Colonic mucosa (tissue), 4 donors: Measurements from ENCODE around the gene PLEKHG5. TPM values are rescaled to one million over a fixed set of nuclear protein-coding genes. Genes with fewer than 3 reads are reported as not detected.

ENCODE experiments used
- DNase-seq: peaks from one replicate; pipeline ENCODE4 v3.0.0-alpha.2; 2020
- H3K27ac ChIP-seq: fragments of 200-600 bp; one replicate; pipeline ENCODE4 v1.8.0; 2021
- H3K27me3 ChIP-seq: fragments of 200-600 bp; one replicate; pipeline ENCODE4 v1.8.0; 2021
- H3K36me3 ChIP-seq: fragments of 200-600 bp; one replicate; pipeline ENCODE4 v1.8.0; 2021
- H3K4me1 ChIP-seq: fragments of 200-600 bp; one replicate; pipeline ENCODE4 v1.8.0; 2021; ENCODE audit warnings: mild to moderate bottlenecking
- H3K4me3 ChIP-seq: fragments of 200-600 bp; one replicate; pipeline ENCODE4 v1.8.0; 2021
- H3K9ac ChIP-seq, 2 donors: one replicate each; pipeline ENCODE4 v1.7.0; 2013; ENCODE audit warnings: control low read depth in 2 of 2, low read depth in 2 of 2, low read length in 2 of 2
- H3K9me3 ChIP-seq: fragments of 200-600 bp; one replicate; pipeline ENCODE4 v1.8.0; 2021
- intact Hi-C: fragments of 100-400 bp; cut with DNase I; formaldehyde crosslinking; loops from one replicate; pipeline ENCODE4 v1.14.1; 2022
- total RNA-seq, 2 donors: library from RNA; stranded (reverse); fragmentation: NEBNext Ultra II Directional in 1 of 2; extraction: Animal tissue kit (Norgen Biotek cat#: 25700) in 1 of 2; gene quantifications; one replicate each; pipeline ENCODE4 v1.2.1, GENCODE V29; 2021
- TF ChIP-seq, protein P1 (sequence below): fragments of 200-600 bp; IDR thresholded peaks from one replicate; pipeline ENCODE4 v1.8.0; 2022; ENCODE audit warnings: antibody characterized with exemption, mild to moderate bottlenecking
- donor health status: healthy.
- donor health status: DM: no; HTN: no; CAD: no.
- donor health status: DM: no; HTN: no; CAD: no.

The PLEKHG5 gene
- total RNA-seq, 2 donors from 2014 or later: 13.9 to 19.6 TPM

DNA sequence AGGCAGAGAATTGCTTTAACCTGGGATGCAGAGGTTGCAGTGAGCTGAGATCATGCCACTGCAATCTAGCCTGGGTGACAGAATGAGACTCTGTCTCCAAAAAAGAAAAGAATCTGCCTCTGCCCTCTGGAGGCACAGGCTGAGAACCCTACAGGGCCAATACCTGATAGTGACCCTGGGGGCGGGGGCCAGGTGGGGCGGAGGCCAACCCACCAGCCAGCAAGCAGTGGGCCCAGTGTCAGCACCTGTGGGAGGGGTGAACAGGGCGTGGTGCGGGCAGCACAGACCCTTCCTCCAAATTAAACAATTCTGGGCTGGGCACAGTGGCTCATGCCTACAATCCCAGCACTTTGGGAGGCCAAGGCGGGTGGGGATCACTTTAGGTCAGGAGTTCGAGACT is 19.0 kb upstream of the PLEKHG5 start:
- H3K27me3 ChIP-seq: no peaks in the 10 kb centered on the region
- no peak for DNase-seq
- H3K9me3 ChIP-seq: no peaks in the 10 kb centered on the region
- H3K4me1 ChIP-seq: no peaks in the 10 kb centered on the region
- intact Hi-C loops: no loop called here
- TF ChIP-seq, protein P1, sequence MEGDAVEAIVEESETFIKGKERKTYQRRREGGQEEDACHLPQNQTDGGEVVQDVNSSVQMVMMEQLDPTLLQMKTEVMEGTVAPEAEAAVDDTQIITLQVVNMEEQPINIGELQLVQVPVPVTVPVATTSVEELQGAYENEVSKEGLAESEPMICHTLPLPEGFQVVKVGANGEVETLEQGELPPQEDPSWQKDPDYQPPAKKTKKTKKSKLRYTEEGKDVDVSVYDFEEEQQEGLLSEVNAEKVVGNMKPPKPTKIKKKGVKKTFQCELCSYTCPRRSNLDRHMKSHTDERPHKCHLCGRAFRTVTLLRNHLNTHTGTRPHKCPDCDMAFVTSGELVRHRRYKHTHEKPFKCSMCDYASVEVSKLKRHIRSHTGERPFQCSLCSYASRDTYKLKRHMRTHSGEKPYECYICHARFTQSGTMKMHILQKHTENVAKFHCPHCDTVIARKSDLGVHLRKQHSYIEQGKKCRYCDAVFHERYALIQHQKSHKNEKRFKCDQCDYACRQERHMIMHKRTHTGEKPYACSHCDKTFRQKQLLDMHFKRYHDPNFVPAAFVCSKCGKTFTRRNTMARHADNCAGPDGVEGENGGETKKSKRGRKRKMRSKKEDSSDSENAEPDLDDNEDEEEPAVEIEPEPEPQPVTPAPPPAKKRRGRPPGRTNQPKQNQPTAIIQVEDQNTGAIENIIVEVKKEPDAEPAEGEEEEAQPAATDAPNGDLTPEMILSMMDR: no peak
- H3K4me3 ChIP-seq: no peak overlapping the region
- no peak overlapping the region for H3K27ac ChIP-seq
- H3K36me3 ChIP-seq: no peaks in the 10 kb centered on the region
- H3K9ac ChIP-seq: no peak overlapping the region

DNA sequence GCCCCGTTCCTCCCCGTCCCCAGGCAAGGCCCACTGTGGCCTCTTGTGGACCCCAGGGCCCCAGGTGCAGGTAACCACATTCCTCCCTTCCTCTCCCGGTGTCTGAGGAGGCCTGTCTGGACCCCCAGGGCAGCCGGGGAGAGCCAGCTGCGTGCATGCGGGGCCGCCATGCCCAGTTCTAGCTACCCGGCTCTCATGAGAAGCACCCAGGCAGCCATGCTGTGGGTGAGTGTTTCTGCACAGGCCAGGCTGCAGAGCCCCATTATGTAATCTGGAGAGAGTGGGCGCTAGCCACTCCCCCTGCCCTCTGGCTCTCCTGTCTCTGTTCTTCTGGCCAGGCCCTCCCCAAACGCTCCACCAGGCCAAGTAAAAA is 18.4 kb upstream of the PLEKHG5 start:
- Histone ChIP-seq H3K9ac (no peak overlapping the region), H3K27ac (no peak overlapping the region), H3K4me3 (no peak overlapping the region), H3K4me1 (no peaks in the 10 kb centered on the region), H3K9me3 (no peaks in the 10 kb centered on the region), H3K27me3 (no peaks in the 10 kb centered on the region), H3K36me3 (no peaks in the 10 kb centered on the region)
- intact Hi-C loops: no loop called here
- no peak for DNase-seq
- TF ChIP-seq, protein P1: no peak

DNA sequence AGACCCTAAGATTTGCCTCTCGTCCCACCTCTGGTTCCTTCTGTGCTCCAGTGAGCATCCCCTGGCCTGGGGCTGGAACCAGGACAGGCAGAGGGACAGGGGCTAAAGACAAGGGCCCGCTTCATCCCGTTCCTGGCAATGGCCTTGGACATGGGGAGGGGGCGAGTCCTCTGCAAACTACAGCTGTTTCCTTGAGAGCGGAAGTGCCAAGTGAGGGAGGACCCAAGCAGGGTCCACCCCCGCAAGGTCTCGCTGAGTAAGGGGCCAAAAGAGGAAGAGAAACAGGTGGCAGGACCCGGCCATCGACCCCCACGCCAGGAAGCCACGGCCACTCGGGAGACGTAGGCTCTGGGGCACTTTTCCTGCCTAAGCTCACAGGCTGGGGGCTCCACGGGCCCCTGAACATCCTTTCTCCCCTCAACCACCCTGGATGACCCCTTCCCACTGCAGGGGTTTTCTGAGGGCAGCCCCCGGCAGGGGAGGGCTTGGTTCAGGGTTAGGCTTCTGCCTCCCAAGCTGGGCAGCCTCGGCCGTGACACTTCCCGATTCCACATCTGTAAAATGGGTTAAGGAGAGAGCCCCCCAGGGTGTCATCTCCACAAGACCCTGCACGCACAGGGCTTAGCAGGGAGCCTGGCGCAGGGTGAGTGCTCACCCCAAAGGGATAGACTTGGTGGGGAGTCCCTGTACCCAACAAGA is 17.9 kb upstream of the PLEKHG5 start:
- Histone ChIP-seq H3K9ac (no peak overlapping the region), H3K27ac (no peak overlapping the region), H3K36me3 (no peaks in the 10 kb centered on the region), H3K4me3 (no peak overlapping the region), H3K4me1 (no peaks in the 10 kb centered on the region), H3K27me3 (no peaks in the 10 kb centered on the region), H3K9me3 (no peaks in the 10 kb centered on the region)
- no peak for DNase-seq
- intact Hi-C loops: no loop called here
- TF ChIP-seq, protein P1: no peak

DNA sequence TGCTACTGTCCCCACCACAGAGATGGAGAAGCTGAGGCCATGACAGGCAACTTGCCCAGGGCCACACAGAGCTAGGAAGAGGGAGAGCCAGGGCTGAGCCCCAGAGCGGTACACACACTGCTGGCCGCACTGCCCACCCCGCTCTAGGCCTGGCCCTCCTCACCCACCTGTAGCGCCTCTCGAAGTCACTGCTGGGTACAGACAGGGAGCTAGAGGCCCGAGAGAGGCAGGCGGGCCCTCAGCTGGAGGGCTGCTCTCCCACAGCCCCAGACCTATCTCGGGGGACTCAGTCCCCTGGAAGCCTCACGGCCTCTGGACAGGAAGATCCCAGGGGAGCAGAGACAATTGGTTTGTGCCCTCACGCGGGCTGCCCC is 17.3 kb upstream of the PLEKHG5 start:
- TF ChIP-seq, protein P1: no peak
- no peaks in the 10 kb centered on the region for H3K36me3 ChIP-seq
- intact Hi-C loops: no loop called here
- H3K27ac ChIP-seq: no peak overlapping the region
- no peaks in the 10 kb centered on the region for H3K4me1 ChIP-seq
- peak overlapping the region in 1 of 2 donors; percentile 2 for H3K9ac ChIP-seq
- H3K4me3 ChIP-seq: no peak overlapping the region
- H3K27me3 ChIP-seq: no peaks in the 10 kb centered on the region
- DNase-seq: no peak
- H3K9me3 ChIP-seq: no peaks in the 10 kb centered on the region

DNA sequence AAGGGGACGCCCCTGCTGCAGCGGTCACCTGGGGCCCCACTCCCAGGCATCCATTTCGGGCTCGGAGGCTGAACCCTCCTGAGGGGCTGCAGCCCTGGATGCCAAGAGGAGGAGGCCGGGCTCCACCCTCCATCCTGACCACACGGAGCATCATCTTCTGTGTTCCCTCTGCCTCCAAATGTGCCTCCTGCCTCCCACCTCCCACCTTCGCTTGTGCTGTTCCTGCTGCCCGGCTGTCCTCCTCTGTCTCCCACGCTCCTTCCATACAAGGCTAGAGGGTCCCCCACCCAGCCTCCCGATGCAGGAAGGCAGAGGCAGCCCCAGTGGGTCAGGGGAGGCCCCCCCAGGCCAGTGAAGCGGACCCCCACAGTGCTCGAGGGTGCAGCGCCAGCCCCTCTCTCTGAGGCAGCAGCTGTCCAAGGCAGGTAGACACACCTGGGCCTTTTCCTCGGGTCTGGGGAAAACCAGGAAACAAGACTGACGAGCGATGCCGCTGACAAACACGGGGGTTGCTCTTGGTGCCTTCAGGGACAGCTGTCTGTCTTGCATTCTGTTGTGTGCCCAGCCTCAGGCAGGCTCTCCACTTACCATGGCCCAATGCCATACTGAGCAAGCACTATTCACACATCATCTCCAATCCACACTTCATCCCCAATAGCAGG is 16.8 kb upstream of the PLEKHG5 start:
- no peaks in the 10 kb centered on the region for H3K27me3 ChIP-seq
- TF ChIP-seq, protein P1: no peak
- H3K4me1 ChIP-seq: no peaks in the 10 kb centered on the region
- H3K9ac ChIP-seq: no peak overlapping the region
- no peaks in the 10 kb centered on the region for H3K36me3 ChIP-seq
- intact Hi-C loops: no loop called here
- no peak for DNase-seq
- no peak overlapping the region for H3K4me3 ChIP-seq
- H3K27ac ChIP-seq: no peak overlapping the region
- H3K9me3 ChIP-seq: no peaks in the 10 kb centered on the region
